RKO (cell line): ENCODE results near the gene NUDT8.
"Not testable (repeated sequence)": the region's sequence is repeated elsewhere in the genome, so short reads cannot be mapped to it uniquely, and the experiment has no call there.

Source experiments
- DNase-seq: peaks from one replicate; pipeline ENCODE4 v3.0.0-alpha.2; 2016; ENCODE audit warnings: low spot score

The NUDT8 gene

GRCh38 chr11:67628710-67629385 lies 889 bp downstream of the NUDT8 start:
- peak; percentile 52 for DNase-seq

GRCh38 chr11:67627812-67628624 lies 1.7 kb downstream of the NUDT8 start:
- DNase-seq, result no peak

GRCh38 chr11:67627441-67627811 lies 2.3 kb downstream of the NUDT8 start:
- DNase-seq, result no peak

GRCh38 chr11:67626970-67627369 lies 2.8 kb downstream of the NUDT8 start:
- DNase-seq, result no peak

GRCh38 chr11:67626131-67626833 lies 3.5 kb downstream of the NUDT8 start:
- not testable (repeated sequence) for DNase-seq

- not testable (repeated sequence) for DNase-seq
These were observed 5.9 kb downstream of the NUDT8 start for GRCh38 chr11:67623795-67624194.

GRCh38 chr11:67622905-67623304 lies 6.8 kb downstream of the NUDT8 start:
- not testable (repeated sequence) for DNase-seq

- not testable (repeated sequence) for DNase-seq
These were observed 7.8 kb downstream of the NUDT8 start for GRCh38 chr11:67621928-67622327.

- DNase-seq, result not testable (repeated sequence)
These were observed 9.1 kb downstream of the NUDT8 start for GRCh38 chr11:67620621-67621020.

GRCh38 chr11:67619683-67620618 lies 9.8 kb downstream of the NUDT8 start:
- DNase-seq, result not testable (repeated sequence)

GRCh38 chr11:67618901-67619659 lies 10.7 kb downstream of the NUDT8 start:
- DNase-seq, result not testable (repeated sequence)

- no peak for DNase-seq
These were observed 12.3 kb downstream of the NUDT8 start for GRCh38 chr11:67617243-67617953.

GRCh38 chr11:67616431-67617242 lies 13.1 kb downstream of the NUDT8 start:
- DNase-seq, result no peak

GRCh38 chr11:67615728-67616430 lies 13.9 kb downstream of the NUDT8 start:
- DNase-seq, result no peak

GRCh38 chr11:67614730-67615714 lies 14.7 kb downstream of the NUDT8 start:
- DNase-seq, result peak; percentile 45

- peak; percentile 33 for DNase-seq
These were observed 15.6 kb downstream of the NUDT8 start for GRCh38 chr11:67613960-67614715.
